Activated T-cell treated with anti-CD3 and anti-CD28 coated beads for 4 hours (primary cell): Measurements from ENCODE around the gene TSEN2.
"Not testable (repeated sequence)": the region's sequence is repeated elsewhere in the genome, so short reads cannot be mapped to it uniquely, and the experiment has no call there.

ENCODE experiments used
- DNase-seq: peaks from one replicate; pipeline ENCODE4 v3.0.0-alpha.2; 2020

TSEN2 gene

GRCh38 chr3:12472796-12473195, 11.5 kb upstream of the TSEN2 start:
- no peak for DNase-seq

GRCh38 chr3:12473511-12473910, 10.8 kb upstream of the TSEN2 start:
- DNase-seq, result no peak

- no peak for DNase-seq
Measured at GRCh38 chr3:12476238-12476897, 7.9 kb upstream of the TSEN2 start.

GRCh38 chr3:12477256-12477655, 7.0 kb upstream of the TSEN2 start:
- DNase-seq, result no peak

- no peak for DNase-seq
Measured at GRCh38 chr3:12478326-12478725, 6.0 kb upstream of the TSEN2 start.

- DNase-seq, result not testable (repeated sequence)
Measured at GRCh38 chr3:12479198-12479597, 5.1 kb upstream of the TSEN2 start.

GRCh38 chr3:12479919-12480427, 4.3 kb upstream of the TSEN2 start:
- DNase-seq, result no peak

GRCh38 chr3:12483410-12483809, 870 bp upstream of the TSEN2 start:
- no peak for DNase-seq

GRCh38 chr3:12483872-12484197, 445 bp upstream of the TSEN2 start:
- DNase-seq, result no peak

GRCh38 chr3:12484983-12485327, 675 bp downstream of the TSEN2 start:
- no peak for DNase-seq

- no peak for DNase-seq
Measured at GRCh38 chr3:12486001-12486400, 1.7 kb downstream of the TSEN2 start.

- no peak for DNase-seq
Measured at GRCh38 chr3:12486916-12487315, 2.6 kb downstream of the TSEN2 start.

- DNase-seq, result no peak
Measured at GRCh38 chr3:12487336-12487735, 3.1 kb downstream of the TSEN2 start.

GRCh38 chr3:12487786-12488185, 3.5 kb downstream of the TSEN2 start:
- no peak for DNase-seq

- DNase-seq, result no peak
Measured at GRCh38 chr3:12489368-12489767, 5.1 kb downstream of the TSEN2 start.

GRCh38 chr3:12489832-12490231, 5.6 kb downstream of the TSEN2 start:
- DNase-seq, result no peak

- no peak for DNase-seq
Measured at GRCh38 chr3:12490547-12490946, 6.3 kb downstream of the TSEN2 start.

- DNase-seq, result no peak
Measured at GRCh38 chr3:12495749-12496452, 11.6 kb downstream of the TSEN2 start.

- no peak for DNase-seq
Measured at GRCh38 chr3:12496453-12496761, 12.1 kb downstream of the TSEN2 start.

- DNase-seq, result no peak
Measured at GRCh38 chr3:12499474-12499873, 15.2 kb downstream of the TSEN2 start.

- no peak for DNase-seq
Measured at GRCh38 chr3:12501360-12502020, 17.2 kb downstream of the TSEN2 start.

- DNase-seq, result no peak
Measured at GRCh38 chr3:12503126-12503957, 19.1 kb downstream of the TSEN2 start.

- no peak for DNase-seq
Measured at GRCh38 chr3:12506201-12506709, 22.0 kb downstream of the TSEN2 start.
